ENCODE data around the gene GMEB2.
A peak's percentile ranks its signal among the peaks of the same experiment; 100 is the strongest.
"Not testable (repeated sequence)": the region's sequence is repeated elsewhere in the genome, so short reads cannot be mapped to it uniquely, and the experiment has no call there.

The GMEB2 gene

DNA sequence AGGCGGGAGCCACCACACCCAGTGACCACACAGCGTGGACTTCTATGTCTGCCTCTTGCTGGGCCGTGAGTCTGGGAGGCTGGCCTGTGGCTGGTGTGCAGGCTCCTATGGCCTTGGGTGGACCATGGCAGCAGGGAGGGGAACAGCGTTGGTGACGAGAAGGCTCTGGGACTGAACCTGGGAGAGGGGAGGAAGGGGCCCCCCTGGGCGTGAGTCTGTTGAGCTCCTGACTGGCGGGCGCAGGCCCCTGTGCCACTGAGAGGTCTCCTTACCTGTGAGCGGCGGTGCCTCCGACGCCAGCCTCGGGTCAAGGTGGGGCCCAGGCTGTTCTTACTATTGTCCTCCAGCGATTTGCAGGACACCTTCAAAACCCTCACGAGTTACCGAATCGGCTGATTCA, 40.1 kb downstream of the GMEB2 start:
- no peak for DNase-seq

- DNase-seq, result no peak
Measured at GRCh38 chr20:63585616-63586565, 41.0 kb downstream of the GMEB2 start.

DNA sequence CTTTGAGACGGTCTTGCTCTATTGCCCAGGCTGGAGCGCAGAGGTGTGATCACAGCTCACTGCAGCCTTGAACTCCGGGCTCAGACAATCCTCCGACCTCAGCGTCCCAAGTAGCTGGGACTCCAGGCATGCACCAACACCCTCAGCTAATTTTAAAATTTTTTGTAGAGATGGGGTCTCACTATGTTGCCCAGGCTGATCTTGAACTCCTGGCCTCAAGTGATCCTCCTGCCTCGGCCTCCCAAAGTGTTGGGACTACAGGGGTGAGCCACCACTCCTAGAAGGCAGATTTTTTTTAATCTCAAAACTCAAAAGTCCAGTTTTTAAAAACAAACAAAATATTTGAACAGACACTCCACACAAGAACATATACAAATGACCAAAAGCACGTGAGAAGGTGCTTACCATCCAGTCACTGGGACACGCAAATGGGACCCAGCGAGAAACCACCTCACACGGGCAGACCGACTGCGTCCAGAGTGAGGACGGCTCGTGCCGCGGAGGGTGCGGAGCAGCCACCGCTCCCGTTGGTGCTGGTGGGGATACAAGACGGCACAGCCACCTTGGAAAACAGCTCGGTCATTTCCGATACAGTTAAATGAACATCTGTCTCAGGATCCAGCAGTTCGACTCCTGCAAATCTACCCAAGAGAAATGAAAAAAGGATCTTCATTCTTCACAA, 44.4 kb downstream of the GMEB2 start:
- no peak for DNase-seq

DNA sequence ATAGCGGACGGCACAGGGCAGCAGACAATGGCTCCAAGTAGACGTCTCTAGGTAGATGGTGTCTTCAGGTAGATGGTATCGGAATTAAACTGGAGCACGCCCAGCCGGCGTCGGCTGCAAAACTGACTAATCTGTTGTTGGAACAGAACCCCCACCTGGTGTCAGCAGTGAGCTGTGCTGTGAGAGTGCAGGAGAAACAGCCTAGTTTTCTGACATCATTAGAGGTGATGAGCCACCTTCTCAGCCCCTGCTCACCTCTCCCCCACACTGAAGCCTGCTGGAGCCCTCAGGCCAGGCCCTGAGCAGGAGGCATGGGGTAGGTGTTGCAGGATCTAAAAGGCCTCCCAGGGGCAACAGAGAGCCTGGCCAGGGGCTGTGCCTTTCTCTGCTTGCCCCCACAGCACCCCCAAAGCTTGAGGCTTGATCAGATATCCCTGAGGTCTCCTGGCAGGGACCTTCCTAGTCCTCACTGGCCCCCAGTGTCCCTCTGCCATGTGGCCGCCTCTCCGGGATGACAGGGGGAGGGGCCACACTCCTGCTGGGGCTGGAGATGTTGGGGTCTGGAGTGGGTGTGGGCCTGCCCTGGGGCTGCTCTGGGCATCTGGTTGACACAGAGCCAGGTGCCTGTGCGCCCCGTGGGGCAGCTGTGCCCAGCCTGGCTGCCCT, 46.0 kb downstream of the GMEB2 start:
- DNase-seq, result peak; percentile 17 to 21

GRCh38 chr20:63579017-63579694, 47.7 kb downstream of the GMEB2 start:
- DNase-seq, result no peak

DNA sequence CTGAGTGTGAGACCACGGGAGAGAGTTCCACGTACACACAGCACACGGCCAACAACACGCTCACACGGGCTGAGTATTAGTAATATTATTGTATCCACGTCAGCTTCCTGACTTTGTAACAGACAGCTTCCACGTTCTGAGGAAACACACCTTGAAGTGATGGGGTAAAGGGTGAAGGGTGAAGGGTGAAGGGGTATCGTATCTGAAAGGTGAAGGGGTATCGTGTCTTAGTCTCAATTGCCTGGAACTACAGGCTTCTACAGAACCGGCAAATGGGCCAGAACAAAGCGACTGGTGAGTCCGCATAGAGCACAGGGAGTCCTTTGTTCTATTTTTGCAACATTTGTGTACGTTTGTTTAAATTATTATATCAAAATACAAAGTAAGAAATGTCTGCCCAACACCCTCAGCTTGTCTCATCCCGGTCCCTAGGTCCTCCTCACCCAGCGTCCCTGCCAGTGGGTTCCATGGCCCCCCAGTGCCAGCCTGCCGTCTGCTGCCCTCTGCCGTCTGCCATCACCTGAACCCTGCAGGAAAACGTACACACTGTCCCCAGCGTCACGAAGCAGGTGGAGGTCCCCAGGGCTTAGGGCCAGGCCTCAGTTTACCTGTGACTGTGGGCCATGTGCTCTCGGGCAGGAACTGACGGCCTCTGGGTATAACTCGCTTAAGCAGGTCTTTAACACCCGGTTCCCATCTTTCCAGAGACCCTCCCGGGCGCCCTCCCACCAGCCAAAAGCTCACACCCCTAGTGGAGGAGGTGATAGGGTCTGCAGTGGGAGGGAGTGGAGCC, 48.5 kb downstream of the GMEB2 start:
- DNase-seq, result no peak

- no peak for DNase-seq
Measured at GRCh38 chr20:63577317-63577894, 49.5 kb downstream of the GMEB2 start.

DNA sequence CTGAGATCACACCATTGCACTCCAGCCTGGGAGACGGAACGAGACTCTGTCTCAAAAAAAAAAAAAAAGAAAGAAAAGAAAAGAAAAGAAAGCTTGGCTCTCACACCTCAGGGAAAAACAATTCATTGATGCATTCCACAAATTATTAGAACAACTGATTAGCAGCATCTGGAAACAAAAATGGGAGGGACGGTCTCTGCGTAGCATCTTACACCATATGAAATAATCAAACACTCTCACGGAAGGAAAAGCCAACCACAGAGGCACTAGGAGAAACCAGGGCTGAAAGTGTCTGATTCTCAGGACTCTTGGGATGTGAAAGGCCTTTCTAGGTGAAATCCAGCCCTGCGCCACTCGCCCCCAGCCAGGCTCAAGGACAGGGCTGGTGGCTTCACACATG, 50.6 kb downstream of the GMEB2 start:
- DNase-seq, result no peak

DNA sequence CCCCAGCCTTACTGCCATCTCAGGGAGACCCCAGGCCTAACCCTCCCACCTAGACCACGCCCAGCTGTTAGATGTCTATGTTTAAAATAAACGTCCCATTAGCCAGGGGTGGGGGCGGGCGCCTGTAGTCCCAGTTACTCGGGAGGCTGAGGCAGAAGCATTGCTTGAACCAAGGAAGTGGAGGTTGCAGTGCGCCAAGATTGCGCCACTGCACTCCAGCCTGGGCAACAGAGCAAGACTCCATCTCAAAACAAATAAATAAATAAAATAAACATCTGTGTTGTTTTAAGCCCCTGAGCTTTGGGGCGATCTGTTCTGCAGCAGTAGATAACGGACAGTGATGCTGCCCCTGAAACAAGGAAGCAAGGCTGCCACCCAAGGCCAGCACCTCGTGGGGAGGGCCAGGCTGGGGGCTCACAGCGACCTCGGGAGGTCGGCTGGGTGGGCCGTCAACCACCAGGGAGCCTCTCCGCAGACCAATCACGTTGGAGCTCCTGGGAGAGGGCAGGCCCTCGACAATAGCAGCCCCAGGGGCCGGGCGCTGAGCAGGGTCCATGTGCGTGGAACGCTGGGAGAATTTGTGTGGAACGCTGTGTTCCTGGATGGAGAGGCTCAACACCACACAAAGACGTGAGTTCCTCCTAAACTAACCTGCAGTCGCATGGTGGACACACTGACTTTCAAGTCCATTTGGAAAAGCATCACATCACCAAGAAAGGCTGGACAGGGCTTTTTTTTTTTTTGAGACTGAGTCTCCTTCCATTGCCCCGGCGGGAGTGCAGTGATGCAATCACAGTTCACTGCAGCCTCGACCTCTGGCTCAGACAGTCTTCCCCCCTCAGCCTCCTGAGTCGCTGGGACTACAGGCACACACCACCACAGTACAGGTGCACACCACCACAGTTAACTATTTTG, 51.8 kb downstream of the GMEB2 start:
- no peak for DNase-seq

DNA sequence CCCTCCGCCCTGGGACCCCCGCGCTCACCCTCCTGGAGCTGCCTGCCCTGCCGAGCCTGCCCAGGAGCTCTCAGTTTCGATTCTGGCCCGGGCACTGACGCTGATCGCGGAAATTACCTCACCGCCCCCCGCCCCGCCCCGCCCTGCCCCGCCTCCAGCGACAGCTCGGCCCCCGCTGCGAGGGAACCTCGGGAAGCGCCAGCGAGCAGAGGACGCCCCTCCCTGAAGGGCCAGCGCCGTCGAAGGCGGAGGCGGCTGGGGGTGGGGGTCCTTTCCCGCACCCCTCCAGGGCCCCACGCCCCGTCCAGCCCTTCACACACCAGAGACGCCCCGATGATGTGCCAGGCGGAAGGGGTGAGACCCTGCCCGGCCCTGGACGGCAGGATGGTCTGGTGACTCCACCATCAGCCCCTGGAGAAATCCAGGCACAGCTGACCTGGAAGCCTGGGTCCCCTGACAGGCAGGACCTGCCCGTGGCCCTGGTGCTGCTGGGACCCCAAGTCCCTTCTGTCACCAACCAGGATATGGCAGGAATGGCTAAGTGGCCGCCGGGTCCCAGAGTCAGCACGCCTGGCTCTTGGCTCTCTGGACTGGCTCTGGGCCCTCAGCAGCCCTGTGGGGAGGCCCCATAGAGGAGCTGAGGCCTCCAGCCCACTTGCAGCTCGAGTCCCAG, 52.6 kb downstream of the GMEB2 start, which contains the start of gene HELZ2:
TSS of gene HELZ2 (minus strand) at position 84 of the 673 bp plus-strand sequence. CDS start 1,854 bp downstream, outside the sequence.
- peak; percentile 54 to 78 for DNase-seq

DNA sequence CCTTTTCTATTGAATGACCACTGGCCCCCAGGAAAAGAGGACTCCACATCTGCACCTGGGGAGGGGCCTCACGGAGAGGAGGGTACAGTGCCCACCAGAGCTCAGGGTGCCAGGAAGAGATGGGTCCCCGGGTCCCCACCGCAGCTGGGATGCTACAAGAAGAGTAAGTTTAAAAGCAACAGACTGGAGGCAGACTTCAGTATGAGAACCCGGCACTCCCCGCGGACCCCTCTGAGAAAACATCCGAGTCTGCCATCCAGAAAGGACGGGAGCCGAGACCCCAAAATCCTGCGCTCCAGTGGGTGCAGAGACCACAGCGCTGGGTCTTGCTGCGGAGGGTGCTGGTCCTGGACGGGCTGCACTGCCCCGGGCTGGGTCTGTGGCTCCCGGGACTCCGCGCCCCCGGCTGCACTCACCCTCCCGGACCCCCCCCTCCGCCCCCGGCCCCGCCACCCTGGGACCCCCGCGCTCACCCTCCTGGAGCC, 53.2 kb downstream of the GMEB2 start:
- DNase-seq, result no peak

GRCh38 chr20:63572788-63573646, 53.9 kb downstream of the GMEB2 start:
- peak in 1 of 2 experiments; percentile 18 for DNase-seq

- no peak for DNase-seq
Measured at GRCh38 chr20:63572071-63572787, 54.7 kb downstream of the GMEB2 start.

- not testable (repeated sequence) for DNase-seq
Measured at GRCh38 chr20:63571087-63571478, 55.8 kb downstream of the GMEB2 start.

DNA sequence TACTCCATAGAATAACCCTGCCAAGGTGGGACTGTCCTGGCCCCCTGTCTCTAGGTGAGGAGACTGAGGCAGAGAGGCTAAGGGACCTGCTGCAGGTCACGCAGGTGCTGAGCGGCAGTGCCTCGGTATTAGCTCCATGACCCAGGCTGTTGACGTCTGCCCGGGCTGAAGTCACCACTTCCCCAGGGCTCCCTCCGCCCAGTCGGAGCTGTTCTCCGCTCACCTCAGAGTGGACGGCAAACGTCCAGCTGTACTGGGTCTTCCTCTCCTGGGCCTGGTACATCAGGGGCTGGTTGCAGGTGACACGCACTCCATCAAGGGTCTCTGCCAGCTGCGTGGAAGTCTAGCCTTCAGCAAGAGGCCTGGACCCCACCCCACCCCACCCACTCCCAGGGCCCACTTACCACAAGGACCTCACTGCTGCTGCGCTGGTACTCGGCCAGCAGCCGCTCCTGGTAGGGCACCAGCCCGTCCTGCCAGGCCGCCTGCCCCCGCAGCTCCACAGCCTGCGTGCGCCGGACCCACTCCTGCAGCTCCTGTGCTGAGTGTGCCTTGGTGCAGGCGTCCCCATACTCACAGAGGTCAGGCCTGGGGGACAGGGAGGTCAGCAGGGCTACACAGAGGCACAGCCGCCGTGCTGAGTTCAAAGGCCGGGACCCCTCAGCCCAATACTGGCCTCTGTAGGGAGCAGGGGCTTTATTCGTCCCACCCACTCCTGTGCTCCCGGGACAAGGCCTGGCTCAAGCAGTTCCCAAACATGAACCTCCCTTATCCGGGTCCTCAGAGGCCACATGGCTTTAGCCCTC, 56.4 kb downstream of the GMEB2 start:
- DNase-seq, result no peak

GRCh38 chr20:63568986-63569949, 57.6 kb downstream of the GMEB2 start:
- no peak for DNase-seq

All from SW 1271 (cell line).